K562 (cell line): ENCODE results near the gene MPI. TPM values are rescaled to one million over a fixed set of nuclear protein-coding genes. Genes with fewer than 3 reads are reported as not detected.

ENCODE experiments used
- ATAC-seq: fragments of 200-7000 bp; cut with Tn5 transposase; 3 replicates; pipeline ENCODE4 v1.9.1; 2020; ENCODE audit warnings: moderate library complexity
- BruUV-seq: library from RNA; stranded (reverse); fragments of 400-500 nt; replicated peaks from 2 replicates; lab custom pipeline; 2021; lab: Mats Ljungman, UMichigan
- CTCF ChIA-PET: fragments of 300-600 bp; formaldehyde crosslinking; extraction: SDS; loops from one replicate; lab custom pipeline; 2021; ENCODE audit warnings: low intra/inter-chr PET ratio; lab: Yijun Ruan, JAX
- POLR2A ChIA-PET: fragments of 300-600, 350-650 bp; sonication (Branson Sonifier 250); formaldehyde crosslinking; extraction: SDS; loops from one replicate; lab custom pipeline; 2021; ENCODE audit warnings: antibody characterized with exemption, inconsistent platforms; lab: Yijun Ruan, JAX
- DNase-seq, 4 experiments: peaks; one replicate each; pipeline versions ENCODE4 v3.0.0 to v3.0.0-alpha.2; 2011 to 2018; ENCODE audit warnings: low spot score in 3 of 4, mixed read lengths in 3 of 4; ENCODE audit errors: extremely low read depth in 1 of 4
- FAIRE-seq: peaks from 2 replicates; lab custom pipeline; 2011; peaks lifted over from hg19 to GRCh38; lab: Jason Lieb, UNC
- H2AFZ ChIP-seq: 2 replicates; pipeline ENCODE4 v1.6.0; 2011; ENCODE audit warnings: low read depth, low read length, control low read depth, inconsistent platforms
- H3K27ac ChIP-seq: fragments of 200-600 bp; 3 replicates; pipeline ENCODE4 v1.8.0; 2011; ENCODE audit warnings: low read depth, mild to moderate bottlenecking, control low read depth, inconsistent platforms, low read length, moderate library complexity, mixed read lengths; ENCODE audit errors: extremely low read depth
- H3K27me3 ChIP-seq, 2 experiments: fragments of 300-600 bp in 1 of 2; 2 replicates in 1 of 2; 3 replicates in 1 of 2; pipeline versions ENCODE4 v1.6.0 to v1.8.0; 2011; ENCODE audit warnings: inconsistent platforms in 2 of 2, low read length in 2 of 2, mild to moderate bottlenecking in 1 of 2, mixed read lengths in 1 of 2, moderate library complexity in 1 of 2; ENCODE audit not compliant: control insufficient read depth in 2 of 2, insufficient read depth in 2 of 2
- H3K36me3 ChIP-seq: fragments of 300-600 bp; 3 replicates; pipeline ENCODE4 v1.8.0; 2011; ENCODE audit warnings: mild to moderate bottlenecking, low read length, inconsistent platforms; ENCODE audit not compliant: control insufficient read depth, insufficient read depth
- H3K4me1 ChIP-seq, 2 experiments: fragments of 200-600 bp in 1 of 2; replicated peaks in 1 of 2; 2 replicates in 1 of 2; 3 replicates in 1 of 2; pipeline versions ENCODE4 v1.5.1 to v1.8.0; 2011; ENCODE audit warnings: inconsistent platforms in 2 of 2, low read length in 2 of 2, mild to moderate bottlenecking in 1 of 2, mixed read lengths in 1 of 2, moderate library complexity in 1 of 2; ENCODE audit not compliant: control insufficient read depth in 2 of 2, insufficient read depth in 2 of 2
- H3K4me2 ChIP-seq: 2 replicates; pipeline ENCODE4 v1.6.1; 2011; ENCODE audit warnings: low read length, control low read depth, inconsistent platforms, mixed read lengths; ENCODE audit not compliant: insufficient read depth
- H3K4me3 ChIP-seq: fragments of 200-600 bp; sonication (generic), shearing (Covaris generic); 2 replicates; pipeline ENCODE4 v1.5.1; 2016; ENCODE audit warnings: control low read depth, inconsistent platforms
- H3K79me2 ChIP-seq: fragments of 200-600 bp; 3 replicates; pipeline ENCODE4 v1.8.0; 2011; ENCODE audit warnings: low read length, inconsistent platforms; ENCODE audit not compliant: control insufficient read depth, insufficient read depth
- H3K9ac ChIP-seq, 2 experiments: 2 replicates each; pipeline versions ENCODE4 v1.6.0 to v1.6.1; 2011; ENCODE audit warnings: low read depth in 2 of 2, low read length in 2 of 2, control low read depth in 1 of 2, inconsistent platforms in 1 of 2, mild to moderate bottlenecking in 1 of 2, mixed read lengths in 1 of 2; ENCODE audit not compliant: insufficient read depth in 1 of 2
- H3K9me1 ChIP-seq: one replicate; pipeline ENCODE4 v1.6.0; 2011; ENCODE audit warnings: inconsistent platforms, mild to moderate bottlenecking, low read length, moderate library complexity; ENCODE audit not compliant: control insufficient read depth, insufficient read depth
- H3K9me3 ChIP-seq: replicated peaks from 2 replicates; pipeline ENCODE4 v1.5.1; 2011; ENCODE audit warnings: low read depth, low read length, inconsistent platforms; ENCODE audit not compliant: control insufficient read depth, insufficient read depth
- H4K20me1 ChIP-seq: replicated peaks from 2 replicates; pipeline ENCODE4 v1.6.1; 2011; ENCODE audit warnings: low read length, inconsistent platforms, mixed read lengths; ENCODE audit not compliant: control insufficient read depth, insufficient read depth
- CBX3 ChIP-seq, 2 experiments: IDR thresholded peaks; 1 replicate in 1 of 2; 2 replicates in 1 of 2; pipeline ENCODE4 v1.6.1; 2012; ENCODE audit warnings: inconsistent platforms in 2 of 2, low read length in 2 of 2, borderline replicate concordance in 1 of 2, control low read depth in 1 of 2
- ERF ChIP-seq: fragments of 450-650 bp; formaldehyde crosslinking; IDR thresholded peaks from 2 replicates; pipeline ENCODE4 v1.4.0; 2020; ENCODE audit warnings: mild to moderate bottlenecking, mixed read lengths
- POLR2AphosphoS2 ChIP-seq: IDR thresholded peaks from 2 replicates; pipeline ENCODE4 v1.6.1; 2012; ENCODE audit warnings: low read length, improper control_type of control experiment
- ZNF133 ChIP-seq: fragments of 250-450 bp; sonication (Bioruptor Pico); IDR thresholded peaks from 2 replicates; pipeline ENCODE4 v1.4.0; 2020; ENCODE audit warnings: mild to moderate bottlenecking
- ZNF24 ChIP-seq: fragments of 450-650 bp; IDR thresholded peaks from 2 replicates; pipeline ENCODE4 v1.6.1; 2016
- ZNF253 ChIP-seq: fragments of 250-450 bp; sonication (Bioruptor Pico); conservative IDR thresholded peaks from 2 replicates; pipeline ENCODE4 v1.6.1; 2021; ENCODE audit warnings: mild to moderate bottlenecking
- WGBS: fragments of 100-300 bp; shearing (Covaris generic); methylation state at CpG from one replicate; pipeline ENCODE4 v1.1.6; 2016; ENCODE audit warnings: low coverage, mixed read lengths; ENCODE audit not compliant: insufficient coverage; ENCODE audit errors: missing lambda C conversion rate; 5-methylcytosine and 5-hydroxymethylcytosine counted together
- in situ Hi-C: fragments of 300-500 bp; cut with MboI; formaldehyde crosslinking; loops from 4 replicates; pipeline ENCODE4 v1.15.0; 2018; ENCODE audit warnings: inconsistent platforms, mixed read lengths
- intact Hi-C: fragments of 100-400 bp; cut with micrococcal nuclease; formaldehyde crosslinking; loops from 2 replicates; pipeline ENCODE4 v1.14.2; 2022
- polyA plus RNA-seq, 8 experiments: library from polyadenylated mRNA; depleted of rRNA in 4 of 8; stranded (reverse) in 5 of 8; unstranded in 3 of 8; fragments of >200 nt; fragmentation: Nextera tagmentation in 2 of 8; fragmentation: Illumina TruSeq in 1 of 8; extraction: Ambion mirVana in 2 of 8; extraction: Trizol in 1 of 8; gene quantifications; 2 replicates each; pipeline versions ENCODE4 v1.2.1 to v1.2.3, GENCODE V29; 2011 to 2014; ENCODE audit warnings: inconsistent platforms in 1 of 8, missing spikeins in 1 of 8
- total RNA-seq, 7 experiments: library from RNA; depleted of rRNA in 6 of 7; stranded (reverse); fragments of >200 nt in 6 of 7; fragmentation: Illumina TruSeq in 2 of 7; extraction: Trizol in 2 of 7; gene quantifications; 2 replicates each; pipeline versions ENCODE4 v1.2.1 to v1.2.3, GENCODE V29; 2011 to 2021; ENCODE audit warnings: low replicate concordance in 1 of 7
- TF ChIP-seq, protein P1 (sequence below): sonication (generic); formaldehyde crosslinking; IDR thresholded peaks from 2 replicates; pipeline ENCODE4 v1.8.0; 2022; ENCODE audit warnings: missing genetic modification reagents, mild to moderate bottlenecking, borderline replicate concordance
- TF ChIP-seq, protein P2 (sequence below), 2 experiments: fragments of 450-650 bp in 1 of 2; sonication (generic) in 1 of 2; formaldehyde crosslinking in 1 of 2; IDR thresholded peaks; 2 replicates each; pipeline versions ENCODE4 v1.7.1 to v1.9.0; 2016 to 2022; ENCODE audit warnings: inconsistent platforms in 1 of 2, mild to moderate bottlenecking in 1 of 2, missing genetic modification reagents in 1 of 2
- TF ChIP-seq, protein P3 (sequence below): fragments of 200-800 bp; sonication (Bioruptor generic); IDR thresholded peaks from 2 replicates; pipeline ENCODE4 v1.6.1; 2017; ENCODE audit warnings: missing genetic modification characterization, missing compliant biosample characterization

Gene MPI
- total and polyA plus RNA-seq, 9 of the 15 experiments (the other 6 are each of a cell fraction or from before 2014, with no cell fraction given) = 30.7 to 105 (median 40.5) TPM

DNA sequence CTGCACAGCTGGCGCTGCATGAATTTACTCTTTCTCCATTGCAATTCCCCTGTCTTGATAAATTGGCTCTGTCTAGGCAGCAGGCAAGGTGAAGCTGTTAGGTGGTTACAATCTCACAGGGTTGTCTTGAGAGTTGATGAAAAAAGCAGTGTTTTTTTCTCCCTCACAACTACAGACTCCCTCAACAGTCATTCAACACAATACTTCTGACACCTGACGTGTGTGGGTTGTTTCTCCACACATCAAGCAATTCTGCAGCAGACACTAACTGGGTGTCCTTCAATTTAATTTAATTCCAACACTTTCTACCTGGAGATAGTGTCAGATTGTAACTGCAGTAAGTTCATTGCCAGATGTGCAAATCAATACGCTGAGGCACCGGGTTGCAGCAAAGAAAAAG is 11.6 kb upstream of the MPI start (continued):
- TF ChIP-seq, protein P1, sequence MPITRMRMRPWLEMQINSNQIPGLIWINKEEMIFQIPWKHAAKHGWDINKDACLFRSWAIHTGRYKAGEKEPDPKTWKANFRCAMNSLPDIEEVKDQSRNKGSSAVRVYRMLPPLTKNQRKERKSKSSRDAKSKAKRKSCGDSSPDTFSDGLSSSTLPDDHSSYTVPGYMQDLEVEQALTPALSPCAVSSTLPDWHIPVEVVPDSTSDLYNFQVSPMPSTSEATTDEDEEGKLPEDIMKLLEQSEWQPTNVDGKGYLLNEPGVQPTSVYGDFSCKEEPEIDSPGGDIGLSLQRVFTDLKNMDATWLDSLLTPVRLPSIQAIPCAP (CRISPR knock-in tag) = no peak

DNA sequence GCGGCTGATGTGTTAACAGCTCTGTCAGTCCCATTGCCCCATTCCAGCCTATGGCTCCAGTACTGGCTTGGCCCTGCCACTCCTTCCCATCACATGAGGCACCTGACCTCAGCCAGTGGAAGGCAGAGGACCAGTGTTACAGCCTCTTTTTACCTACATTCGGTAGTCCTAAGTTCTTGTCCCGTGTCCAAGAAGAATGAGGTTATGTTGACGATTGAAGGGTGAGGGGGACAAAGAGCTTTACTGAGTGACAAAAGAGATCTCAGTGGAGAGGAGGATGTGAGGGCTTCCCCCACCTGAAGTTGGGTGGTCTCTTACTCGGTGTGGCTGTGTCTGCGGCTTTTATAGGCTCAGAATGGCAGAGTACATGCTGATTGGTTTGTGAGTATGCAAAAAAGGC is 7.3 kb upstream of the MPI start:
- intact Hi-C loops (no loop called here), in situ Hi-C loops (no loop called here)
- CTCF ChIA-PET = no interaction called here
- Histone ChIP-seq H3K4me2 (no peak overlapping the region), H3K4me3 (no peak overlapping the region), H3K36me3 (no peaks in the 10 kb centered on the region), H3K9ac (no peak overlapping the region), H2AFZ (no peak overlapping the region), H3K9me3 (peaks cover 6% of the 10 kb centered on the region; the same call in 1 of the 2 replicates), H3K79me2 (no peaks in the 10 kb centered on the region), H3K27me3 (no peaks in the 10 kb centered on the region), H3K27ac (no peak overlapping the region), H3K4me1 (peaks cover 10% of the 10 kb centered on the region in 2 experiments; a peak in 4 of 5 replicates), H3K9me1 (no peaks in the 10 kb centered on the region), H4K20me1 (no peaks in the 10 kb centered on the region)
- 38% methylated on average over 6 of the region's 6 CpGs for WGBS
- POLR2A ChIA-PET = interaction anchor here (0.7 to 1.9 kb wide), 4 partner anchors 9 to 24 kb away, joined by 3 to 6 read pairs (median 4); partner anchors contain the start of genes FAM219B and SCAMP2
- ATAC-seq (no peak), DNase-seq (no peak), FAIRE-seq (no peak)
- no TSS peak for BruUV-seq
- no peak for TF ChIP-seq ZNF24
- 0 out of 3 replicates have a peak, but pooled peaks of 1 of the 2 experiments have one; percentile 28 for TF ChIP-seq CBX3 (IDR thresholded peaks at IDR 0.05; ENCODE audit: borderline replicate concordance in 1 of 2, low read length in 2 of 2)
- TF ChIP-seq, protein P2, sequence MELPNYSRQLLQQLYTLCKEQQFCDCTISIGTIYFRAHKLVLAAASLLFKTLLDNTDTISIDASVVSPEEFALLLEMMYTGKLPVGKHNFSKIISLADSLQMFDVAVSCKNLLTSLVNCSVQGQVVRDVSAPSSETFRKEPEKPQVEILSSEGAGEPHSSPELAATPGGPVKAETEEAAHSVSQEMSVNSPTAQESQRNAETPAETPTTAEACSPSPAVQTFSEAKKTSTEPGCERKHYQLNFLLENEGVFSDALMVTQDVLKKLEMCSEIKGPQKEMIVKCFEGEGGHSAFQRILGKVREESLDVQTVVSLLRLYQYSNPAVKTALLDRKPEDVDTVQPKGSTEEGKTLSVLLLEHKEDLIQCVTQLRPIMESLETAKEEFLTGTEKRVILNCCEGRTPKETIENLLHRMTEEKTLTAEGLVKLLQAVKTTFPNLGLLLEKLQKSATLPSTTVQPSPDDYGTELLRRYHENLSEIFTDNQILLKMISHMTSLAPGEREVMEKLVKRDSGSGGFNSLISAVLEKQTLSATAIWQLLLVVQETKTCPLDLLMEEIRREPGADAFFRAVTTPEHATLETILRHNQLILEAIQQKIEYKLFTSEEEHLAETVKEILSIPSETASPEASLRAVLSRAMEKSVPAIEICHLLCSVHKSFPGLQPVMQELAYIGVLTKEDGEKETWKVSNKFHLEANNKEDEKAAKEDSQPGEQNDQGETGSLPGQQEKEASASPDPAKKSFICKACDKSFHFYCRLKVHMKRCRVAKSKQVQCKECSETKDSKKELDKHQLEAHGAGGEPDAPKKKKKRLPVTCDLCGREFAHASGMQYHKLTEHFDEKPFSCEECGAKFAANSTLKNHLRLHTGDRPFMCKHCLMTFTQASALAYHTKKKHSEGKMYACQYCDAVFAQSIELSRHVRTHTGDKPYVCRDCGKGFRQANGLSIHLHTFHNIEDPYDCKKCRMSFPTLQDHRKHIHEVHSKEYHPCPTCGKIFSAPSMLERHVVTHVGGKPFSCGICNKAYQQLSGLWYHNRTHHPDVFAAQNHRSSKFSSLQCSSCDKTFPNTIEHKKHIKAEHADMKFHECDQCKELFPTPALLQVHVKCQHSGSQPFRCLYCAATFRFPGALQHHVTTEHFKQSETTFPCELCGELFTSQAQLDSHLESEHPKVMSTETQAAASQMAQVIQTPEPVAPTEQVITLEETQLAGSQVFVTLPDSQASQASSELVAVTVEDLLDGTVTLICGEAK (IDR thresholded peaks at IDR 0.05) = no peak
- TF ChIP-seq, protein P2 (CRISPR knock-in tag; IDR thresholded peaks at IDR 0.05) = no peak
- no peak for TF ChIP-seq ZNF253
- TF ChIP-seq, protein P3, sequence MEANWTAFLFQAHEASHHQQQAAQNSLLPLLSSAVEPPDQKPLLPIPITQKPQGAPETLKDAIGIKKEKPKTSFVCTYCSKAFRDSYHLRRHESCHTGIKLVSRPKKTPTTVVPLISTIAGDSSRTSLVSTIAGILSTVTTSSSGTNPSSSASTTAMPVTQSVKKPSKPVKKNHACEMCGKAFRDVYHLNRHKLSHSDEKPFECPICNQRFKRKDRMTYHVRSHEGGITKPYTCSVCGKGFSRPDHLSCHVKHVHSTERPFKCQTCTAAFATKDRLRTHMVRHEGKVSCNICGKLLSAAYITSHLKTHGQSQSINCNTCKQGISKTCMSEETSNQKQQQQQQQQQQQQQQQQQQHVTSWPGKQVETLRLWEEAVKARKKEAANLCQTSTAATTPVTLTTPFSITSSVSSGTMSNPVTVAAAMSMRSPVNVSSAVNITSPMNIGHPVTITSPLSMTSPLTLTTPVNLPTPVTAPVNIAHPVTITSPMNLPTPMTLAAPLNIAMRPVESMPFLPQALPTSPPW (CRISPR knock-in tag) = no peak
- no peak for TF ChIP-seq ERF (CRISPR knock-in tag)
- no peak for TF ChIP-seq POLR2AphosphoS2
- TF ChIP-seq ZNF133 (CRISPR knock-in tag) = no peak
